ES-I3 (cell line): ENCODE measurements around the gene MT1E.
"Not testable (repeated sequence)": the region's sequence is repeated elsewhere in the genome, so short reads cannot be mapped to it uniquely, and the experiment has no call there.

Experiments used
- H3K36me3 ChIP-seq: 2 replicates; pipeline ENCODE4 v1.6.1; 2013; ENCODE audit warnings: mild to moderate bottlenecking, low read length, control low read depth, moderate library complexity; ENCODE audit not compliant: insufficient read depth
- H3K4me1 ChIP-seq: 2 replicates; pipeline ENCODE4 v1.6.1; 2013; ENCODE audit warnings: mild to moderate bottlenecking, control low read depth, low read length; ENCODE audit not compliant: insufficient read depth
- H3K9ac ChIP-seq: 2 replicates; pipeline ENCODE4 v1.6.1; 2013; ENCODE audit warnings: low read depth, mild to moderate bottlenecking, low read length, moderate library complexity
- H3K9me3 ChIP-seq: 2 replicates; pipeline ENCODE4 v1.6.1; 2013; ENCODE audit warnings: mild to moderate bottlenecking, low read length, moderate library complexity; ENCODE audit not compliant: control insufficient read depth, insufficient read depth

The MT1E gene

DNA sequence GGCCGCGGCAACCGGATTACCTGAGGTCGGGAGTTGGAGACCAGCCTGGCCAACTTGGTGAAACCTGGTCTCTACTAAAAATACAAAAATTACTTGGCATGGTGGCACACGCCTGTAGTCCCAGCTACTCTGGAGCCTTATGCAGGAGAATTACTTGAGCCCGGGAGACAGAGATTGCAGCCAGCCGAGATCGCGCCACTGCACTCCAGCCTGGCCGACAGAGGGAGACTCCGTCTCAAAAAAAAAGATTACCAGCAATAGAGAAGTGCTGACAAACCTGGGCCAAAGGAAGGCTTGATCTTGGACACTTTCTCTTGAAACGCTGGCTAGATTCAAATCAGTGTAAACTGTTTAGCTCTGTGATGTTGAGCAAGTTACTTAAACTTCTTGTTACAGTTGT lies 48.3 kb downstream of the MT1E start:
- Histone ChIP-seq H3K9ac (peak overlapping the region; percentile 4; the same call in 1 of the 2 replicates), H3K9me3 (no peaks in the 10 kb centered on the region), H3K36me3 (no peaks in the 10 kb centered on the region), H3K4me1 (peaks cover 13% of the 10 kb centered on the region)

DNA sequence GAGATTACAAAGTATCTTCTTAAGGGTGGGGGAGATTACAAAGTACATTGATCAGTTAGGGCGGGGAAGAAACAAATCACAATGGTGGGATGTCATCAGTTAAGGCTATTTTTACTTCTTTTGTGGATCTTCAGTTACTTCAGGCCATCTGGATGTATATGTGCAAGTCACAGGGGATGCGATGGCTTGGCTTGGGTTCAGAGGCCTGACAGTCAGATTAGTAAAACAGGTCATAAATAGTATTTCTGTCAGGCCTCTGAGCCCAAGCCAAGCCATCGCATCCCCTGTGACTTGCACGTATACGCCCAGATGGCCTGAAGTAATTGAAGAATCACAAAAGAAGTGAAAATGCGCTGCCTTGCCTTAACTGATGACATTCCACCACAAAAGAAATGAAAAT lies 49.0 kb downstream of the MT1E start:
- Histone ChIP-seq H3K9ac (peak overlapping the region; percentile 4; the same call in 1 of the 2 replicates), H3K4me1 (peaks cover 13% of the 10 kb centered on the region)
- H3K36me3 ChIP-seq, H3K9me3 ChIP-seq: not testable (repeated sequence)

DNA sequence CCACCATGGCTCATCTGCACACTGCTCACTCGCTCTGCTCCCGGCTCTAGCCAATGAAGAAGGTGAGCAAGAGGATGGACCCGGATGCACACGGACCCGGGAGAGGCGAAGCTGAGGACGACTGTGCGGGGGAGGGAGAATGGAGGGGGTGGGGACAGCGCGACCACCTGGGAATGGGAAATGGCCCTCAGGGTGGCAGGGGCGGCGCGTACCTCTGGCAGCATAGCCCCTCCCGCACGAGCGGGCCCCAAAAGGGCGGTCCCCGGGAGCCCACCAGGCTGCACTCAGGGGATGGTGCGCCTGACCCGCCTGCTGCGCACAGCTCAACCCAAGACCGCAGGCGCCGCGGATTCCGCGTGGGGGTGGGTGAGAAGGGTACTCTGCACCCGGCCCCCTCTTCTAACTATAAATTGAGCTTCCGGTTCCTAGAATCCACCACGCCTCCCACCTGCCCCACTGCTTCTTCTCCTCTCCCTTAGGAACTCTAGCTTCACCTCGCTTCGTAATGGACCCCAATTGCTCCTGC lies 50.2 kb downstream of the MT1E start:
- Histone ChIP-seq H3K36me3 (no peaks in the 10 kb centered on the region), H3K9me3 (no peaks in the 10 kb centered on the region), H3K4me1 (peaks cover 9% of the 10 kb centered on the region), H3K9ac (peak overlapping the region; percentile 61)
